Neuron (in vitro differentiated cells): Measurements from ENCODE around the gene LEO1.

Experiments used
- H2AFZ ChIP-seq: one replicate; pipeline ENCODE4 v1.6.1; 2013; ENCODE audit warnings: low read depth, mild to moderate bottlenecking, inconsistent platforms, low read length, moderate library complexity
- H3K27me3 ChIP-seq: one replicate; pipeline ENCODE4 v1.6.1; 2013; ENCODE audit warnings: low read length; ENCODE audit not compliant: insufficient read depth
- H3K36me3 ChIP-seq: one replicate; pipeline ENCODE4 v1.6.1; 2013; ENCODE audit warnings: low read length; ENCODE audit not compliant: insufficient read depth
- H3K4me1 ChIP-seq: one replicate; pipeline ENCODE4 v1.6.1; 2013; ENCODE audit warnings: low read length; ENCODE audit not compliant: insufficient read depth
- H3K4me3 ChIP-seq: 2 replicates; pipeline ENCODE4 v1.5.1; 2013; ENCODE audit warnings: mild to moderate bottlenecking, low read length, moderate library complexity
- H3K9me3 ChIP-seq: one replicate; pipeline ENCODE4 v1.6.1; 2013; ENCODE audit warnings: low read length

Gene LEO1

GRCh38 chr15:51938286-51938685 lies 33.3 kb downstream of the LEO1 start:
- Histone ChIP-seq H3K36me3 (peaks cover 49% of the 10 kb centered on the region), H3K4me3 (no peak overlapping the region), H3K4me1 (no peaks in the 10 kb centered on the region)

DNA sequence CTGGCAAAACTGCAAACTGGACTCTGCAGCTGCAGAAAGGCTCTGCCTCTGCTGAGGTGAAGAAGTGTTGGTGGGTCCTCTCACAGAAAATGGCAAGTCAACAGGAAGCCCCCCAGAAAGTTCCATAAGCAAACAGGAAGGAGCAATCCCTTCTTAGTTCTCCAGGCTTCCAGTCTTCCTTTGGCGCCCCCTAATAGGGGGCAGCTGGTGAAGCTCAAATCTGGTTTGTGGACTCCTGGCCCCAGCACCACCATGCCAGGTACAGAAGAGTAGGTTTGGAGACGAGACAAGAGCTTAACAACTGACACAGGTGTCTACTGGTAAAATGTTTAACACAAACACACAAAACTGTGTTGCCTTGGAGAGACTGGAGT lies 35.5 kb downstream of the LEO1 start:
- peaks cover 36% of the 10 kb centered on the region for H3K36me3 ChIP-seq
- H3K27me3 ChIP-seq: no peaks in the 10 kb centered on the region
- no peaks in the 10 kb centered on the region for H3K4me1 ChIP-seq
- H3K4me3 ChIP-seq: no peak overlapping the region
- no peaks in the 10 kb centered on the region for H3K9me3 ChIP-seq
- H2AFZ ChIP-seq: no peak overlapping the region

More at GRCh38 chr15:51938286-51938685, 33.3 kb downstream of the LEO1 start:
- Histone ChIP-seq H3K9me3 (no peaks in the 10 kb centered on the region), H2AFZ (no peak overlapping the region), H3K27me3 (no peaks in the 10 kb centered on the region)

- H3K9me3 ChIP-seq: no peaks in the 10 kb centered on the region
- H3K4me3 ChIP-seq: no peak overlapping the region
- H3K27me3 ChIP-seq: no peaks in the 10 kb centered on the region
- H3K4me1 ChIP-seq: no peaks in the 10 kb centered on the region
- H2AFZ ChIP-seq: no peak overlapping the region
- peaks cover 33% of the 10 kb centered on the region for H3K36me3 ChIP-seq
Measured at GRCh38 chr15:51935466-51936104, 36.0 kb downstream of the LEO1 start.

DNA sequence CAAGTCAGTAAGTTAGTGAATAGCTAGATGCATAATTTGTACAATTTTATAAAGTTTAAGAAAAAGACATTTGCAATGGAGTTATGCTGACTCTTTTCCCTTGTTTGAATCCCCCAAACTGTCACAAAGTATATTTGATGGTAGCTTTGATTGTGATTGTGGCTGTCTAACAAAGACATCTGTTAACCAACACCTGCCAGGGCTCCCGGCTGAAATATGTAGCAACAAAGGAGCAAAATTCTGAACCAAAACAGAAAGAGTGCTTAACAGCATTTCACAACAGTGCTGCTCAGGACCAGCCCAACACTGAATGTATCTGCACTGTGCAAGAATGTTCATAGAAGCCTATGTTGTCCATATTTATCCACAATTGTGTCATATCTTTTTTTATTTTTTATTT lies 39.4 kb downstream of the LEO1 start:
- H3K4me1 ChIP-seq: no peaks in the 10 kb centered on the region
- no peak overlapping the region for H2AFZ ChIP-seq
- no peaks in the 10 kb centered on the region for H3K27me3 ChIP-seq
- H3K4me3 ChIP-seq: no peak overlapping the region
- no peaks in the 10 kb centered on the region for H3K9me3 ChIP-seq
- H3K36me3 ChIP-seq: peaks cover 20% of the 10 kb centered on the region

- H2AFZ ChIP-seq: no peak overlapping the region
- H3K36me3 ChIP-seq: peaks cover 19% of the 10 kb centered on the region
- no peaks in the 10 kb centered on the region for H3K4me1 ChIP-seq
- no peak overlapping the region for H3K4me3 ChIP-seq
- H3K9me3 ChIP-seq: no peaks in the 10 kb centered on the region
- no peaks in the 10 kb centered on the region for H3K27me3 ChIP-seq
Measured at GRCh38 chr15:51931638-51932037, 39.9 kb downstream of the LEO1 start.

GRCh38 chr15:51931016-51931415 lies 40.6 kb downstream of the LEO1 start:
- H2AFZ ChIP-seq: no peak overlapping the region

DNA sequence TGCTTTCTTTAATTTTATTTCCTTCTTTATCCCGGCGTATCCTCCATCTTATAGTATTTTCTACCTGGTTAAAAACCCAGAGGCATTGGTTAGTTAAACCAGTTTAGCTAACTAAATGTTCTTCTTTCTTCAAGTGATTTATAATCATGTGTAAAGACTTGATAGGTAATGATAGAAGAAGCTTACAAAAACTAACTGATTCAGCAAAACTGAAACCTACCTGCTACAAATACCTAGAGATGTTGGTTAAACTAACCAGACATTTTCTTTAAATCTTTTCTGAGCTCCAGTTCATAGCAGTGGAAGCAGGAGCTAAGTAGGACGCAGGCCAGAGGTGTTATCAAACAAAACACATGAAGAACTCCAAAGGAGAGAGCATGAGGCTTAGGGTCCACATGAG lies 44.8 kb downstream of the LEO1 start:
- Histone ChIP-seq H3K27me3 (no peaks in the 10 kb centered on the region), H2AFZ (no peak overlapping the region), H3K36me3 (peaks cover 15% of the 10 kb centered on the region), H3K4me1 (peaks cover 16% of the 10 kb centered on the region), H3K4me3 (no peak overlapping the region), H3K9me3 (no peaks in the 10 kb centered on the region)

More at GRCh38 chr15:51931016-51931415, 40.6 kb downstream of the LEO1 start:
- no peaks in the 10 kb centered on the region for H3K4me1 ChIP-seq
- H3K27me3 ChIP-seq: no peaks in the 10 kb centered on the region
- no peaks in the 10 kb centered on the region for H3K9me3 ChIP-seq
- no peak overlapping the region for H3K4me3 ChIP-seq
- peaks cover 15% of the 10 kb centered on the region for H3K36me3 ChIP-seq

DNA sequence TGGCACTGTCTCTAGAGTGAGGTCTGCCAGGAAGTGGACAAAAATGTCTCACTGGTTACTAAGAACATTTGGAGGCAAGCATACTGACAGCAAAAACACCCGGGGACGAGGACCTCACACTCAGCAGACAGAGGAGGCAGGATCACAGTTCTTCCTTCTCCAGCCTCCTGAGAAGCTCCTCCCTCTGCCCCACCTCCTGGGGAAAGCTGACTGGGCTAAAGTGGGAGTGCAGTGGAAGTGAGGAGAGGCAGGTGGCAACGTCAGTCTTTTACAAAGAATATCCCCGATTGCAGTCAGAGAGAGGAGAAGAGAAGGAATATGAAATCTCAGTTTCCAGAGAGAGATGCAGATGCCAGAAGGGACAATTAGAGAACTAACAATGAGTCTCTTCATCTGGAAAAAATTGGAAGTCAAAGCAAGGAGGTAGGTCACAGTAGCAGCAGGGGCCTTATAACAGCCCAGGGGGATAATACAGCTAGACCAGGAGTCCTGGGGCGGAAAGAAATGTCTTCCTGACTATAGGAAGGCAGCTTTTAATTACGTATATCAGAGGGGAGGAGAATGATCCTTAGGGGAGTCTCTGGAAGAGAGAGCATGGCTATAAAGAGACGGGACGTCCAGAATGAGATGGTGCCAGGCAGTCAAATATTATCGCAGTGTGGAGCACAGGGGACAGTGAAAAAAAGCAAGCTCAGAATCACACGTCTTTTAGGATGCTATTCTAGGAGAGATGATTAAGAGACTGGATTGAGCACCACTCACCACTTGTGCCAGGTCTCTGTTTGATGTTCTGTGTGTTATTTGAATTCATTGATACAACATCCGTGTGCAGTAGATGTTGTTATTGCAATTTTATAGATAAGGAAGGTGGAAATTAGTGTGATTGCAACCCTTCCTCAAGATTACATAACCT lies 47.2 kb downstream of the LEO1 start:
- Histone ChIP-seq H2AFZ (no peak overlapping the region), H3K9me3 (no peaks in the 10 kb centered on the region), H3K4me1 (peaks cover 16% of the 10 kb centered on the region), H3K4me3 (no peak overlapping the region), H3K36me3 (peaks cover 17% of the 10 kb centered on the region), H3K27me3 (no peaks in the 10 kb centered on the region)

GRCh38 chr15:51917493-51917892 lies 54.1 kb downstream of the LEO1 start:
- H3K27me3 ChIP-seq: no peaks in the 10 kb centered on the region
- H3K4me1 ChIP-seq: no peaks in the 10 kb centered on the region
- peaks cover 20% of the 10 kb centered on the region for H3K36me3 ChIP-seq
- no peak overlapping the region for H2AFZ ChIP-seq
- H3K4me3 ChIP-seq: no peak overlapping the region
- H3K9me3 ChIP-seq: no peaks in the 10 kb centered on the region

DNA sequence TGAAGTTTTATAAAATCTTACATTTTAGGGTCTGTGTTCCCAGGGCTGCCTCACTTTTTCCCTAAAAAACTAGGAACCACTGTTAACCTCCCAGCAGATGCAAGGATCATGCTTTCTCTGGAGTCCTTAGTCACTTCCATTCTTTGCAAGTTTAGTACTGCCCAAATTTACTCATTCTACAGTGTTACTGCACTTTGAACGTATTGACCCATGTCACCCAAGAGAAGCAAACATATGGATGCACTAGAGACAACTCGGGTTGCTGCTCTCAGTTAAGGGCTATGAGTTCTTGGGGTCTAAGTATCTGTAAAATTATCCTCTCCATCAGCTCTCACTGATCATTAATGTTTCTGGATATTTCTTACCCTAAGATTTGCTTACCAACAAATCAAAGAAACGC lies 59.0 kb downstream of the LEO1 start:
- Histone ChIP-seq H3K4me1 (no peaks in the 10 kb centered on the region), H3K9me3 (no peaks in the 10 kb centered on the region), H3K27me3 (no peaks in the 10 kb centered on the region), H2AFZ (no peak overlapping the region), H3K4me3 (no peak overlapping the region), H3K36me3 (peaks cover 22% of the 10 kb centered on the region)

DNA sequence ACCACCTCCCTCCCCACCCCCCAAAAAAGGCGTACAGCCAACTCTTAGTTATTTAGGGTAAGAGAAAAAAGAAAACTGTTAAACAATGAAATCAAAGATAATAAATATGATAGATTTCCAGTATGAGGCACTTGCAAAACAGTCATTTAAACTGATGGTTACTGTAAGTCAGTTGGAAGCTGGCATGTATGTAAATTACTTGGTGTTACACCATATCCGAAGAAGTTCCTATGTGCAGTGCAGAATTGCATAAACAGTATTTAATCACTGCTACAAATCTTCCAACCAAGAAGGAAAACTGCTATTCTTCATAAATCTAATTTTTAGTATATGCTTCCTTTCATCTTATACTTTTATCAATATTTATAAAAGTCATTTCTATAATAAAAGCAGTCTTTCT lies 62.0 kb downstream of the LEO1 start:
- H3K27me3 ChIP-seq: no peaks in the 10 kb centered on the region

DNA sequence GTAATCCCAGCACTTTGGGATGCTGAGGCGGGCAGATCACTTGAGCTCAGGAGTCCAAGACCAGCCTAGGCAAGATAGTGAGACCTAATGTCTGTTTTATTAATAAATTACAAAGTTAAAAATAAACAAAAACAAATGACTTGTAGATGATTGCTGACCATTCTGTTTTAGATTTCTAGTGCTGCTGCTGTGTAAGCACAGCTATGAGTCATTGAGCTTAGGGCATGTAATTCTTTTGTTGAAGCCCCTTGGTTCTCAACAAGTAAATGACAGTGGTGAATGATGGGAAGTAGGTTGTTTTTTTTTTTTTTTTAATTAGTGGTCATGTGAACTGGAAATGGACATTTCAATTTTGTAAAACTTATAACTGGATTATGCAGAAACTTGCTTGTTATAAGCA lies 63.3 kb downstream of the LEO1 start:
- Histone ChIP-seq H3K9me3 (no peaks in the 10 kb centered on the region), H3K4me1 (no peaks in the 10 kb centered on the region), H3K4me3 (no peak overlapping the region), H3K27me3 (no peaks in the 10 kb centered on the region), H3K36me3 (peaks cover 21% of the 10 kb centered on the region), H2AFZ (no peak overlapping the region)

More for the DNA sequence above, 62.0 kb downstream of the LEO1 start:
- Histone ChIP-seq H3K9me3 (no peaks in the 10 kb centered on the region), H3K36me3 (peaks cover 18% of the 10 kb centered on the region), H3K4me3 (no peak overlapping the region), H2AFZ (no peak overlapping the region), H3K4me1 (no peaks in the 10 kb centered on the region)

DNA sequence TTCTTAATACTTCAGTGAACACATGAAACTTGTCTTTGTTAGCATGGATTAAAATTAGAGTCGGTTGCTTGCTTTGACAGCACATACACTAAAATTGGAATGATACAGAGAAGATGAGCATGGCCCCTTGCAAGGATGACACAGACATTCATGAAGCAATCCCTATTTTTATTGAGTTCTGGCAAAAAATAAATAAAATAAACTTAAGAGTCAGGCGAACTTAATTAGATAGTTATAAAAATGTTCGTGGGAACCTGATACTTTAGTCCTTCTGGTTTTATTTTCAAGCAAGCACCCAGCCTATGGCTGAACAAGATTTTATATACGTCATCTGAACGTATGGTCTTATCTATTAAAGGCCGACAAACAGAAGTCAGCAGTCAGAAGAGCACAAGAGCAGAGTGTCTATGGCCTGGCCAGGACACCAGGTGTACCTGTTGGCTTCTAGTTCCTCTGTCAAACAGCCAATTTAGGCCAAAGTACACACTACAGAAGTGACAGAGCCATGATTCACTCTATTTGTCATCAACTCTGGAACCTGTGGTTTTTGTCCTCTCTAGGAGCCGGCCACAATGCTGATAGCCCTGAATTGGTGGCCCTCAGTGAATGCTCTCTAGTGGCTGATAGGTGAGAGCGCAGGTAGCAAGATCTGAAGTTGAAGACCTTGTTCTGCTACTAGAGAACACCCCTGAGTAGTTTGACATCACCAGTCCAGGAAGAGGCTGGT lies 64.3 kb downstream of the LEO1 start:
- peaks cover 22% of the 10 kb centered on the region for H3K36me3 ChIP-seq
- H3K4me1 ChIP-seq: no peaks in the 10 kb centered on the region
- no peaks in the 10 kb centered on the region for H3K9me3 ChIP-seq
- no peak overlapping the region for H3K4me3 ChIP-seq
- H2AFZ ChIP-seq: no peak overlapping the region
- no peaks in the 10 kb centered on the region for H3K27me3 ChIP-seq
